H9 (cell line): Measurements from ENCODE around the gene LDHD. TPM values are rescaled to one million over a fixed set of nuclear protein-coding genes. Genes with fewer than 3 reads are reported as not detected.

Experiments used
- DNase-seq: peaks from one replicate; pipeline ENCODE4 v3.0.0-alpha.2; 2017
- H2AFZ ChIP-seq: one replicate; pipeline ENCODE4 v1.6.1; 2013; ENCODE audit warnings: mild to moderate bottlenecking, low read length, control low read depth, moderate library complexity
- H2AK5ac ChIP-seq: 2 replicates; pipeline ENCODE4 v1.6.1; 2013; ENCODE audit warnings: low read length, control low read depth, mixed read lengths; ENCODE audit not compliant: insufficient read length
- H2BK120ac ChIP-seq: one replicate; pipeline ENCODE4 v1.6.1; 2013; ENCODE audit warnings: low read depth, mild to moderate bottlenecking, low read length, control low read depth, inconsistent platforms; ENCODE audit not compliant: poor library complexity, severe bottlenecking
- H2BK12ac ChIP-seq: 2 replicates; pipeline ENCODE4 v1.6.1; 2013; ENCODE audit warnings: low read length, control low read depth, mixed read lengths, low read depth; ENCODE audit not compliant: insufficient read length
- H2BK15ac ChIP-seq: 2 replicates; pipeline ENCODE4 v1.6.1; 2013; ENCODE audit warnings: low read depth, low read length, control low read depth
- H2BK20ac ChIP-seq: one replicate; pipeline ENCODE4 v1.6.1; 2013; ENCODE audit warnings: low read depth, mild to moderate bottlenecking, low read length, control low read depth, inconsistent platforms; ENCODE audit not compliant: poor library complexity, severe bottlenecking
- H2BK5ac ChIP-seq: 2 replicates; pipeline ENCODE4 v1.6.1; 2013; ENCODE audit warnings: low read length, control low read depth, mixed read lengths; ENCODE audit not compliant: insufficient read length
- H3K14ac ChIP-seq: 2 replicates; pipeline ENCODE4 v1.6.1; 2013; ENCODE audit warnings: low read length, control low read depth; ENCODE audit not compliant: insufficient read depth
- H3K18ac ChIP-seq: 2 replicates; pipeline ENCODE4 v1.6.1; 2013; ENCODE audit warnings: low read depth, mild to moderate bottlenecking, mixed read lengths, low read length, control low read depth; ENCODE audit not compliant: insufficient read length
- H3K23ac ChIP-seq: 2 replicates; pipeline ENCODE4 v1.6.1; 2013; ENCODE audit warnings: low read length, control low read depth, mixed read lengths, low read depth; ENCODE audit not compliant: insufficient read length
- H3K23me2 ChIP-seq: 2 replicates; pipeline ENCODE4 v1.6.1; 2013; ENCODE audit warnings: low read depth, mild to moderate bottlenecking, mixed read lengths, low read length, control low read depth; ENCODE audit not compliant: insufficient read length, poor library complexity, severe bottlenecking
- H3K27ac ChIP-seq: 2 replicates; pipeline ENCODE4 v1.5.1; 2013; ENCODE audit warnings: low read length, control low read depth, mixed read lengths, low read depth; ENCODE audit not compliant: insufficient read length
- H3K27me3 ChIP-seq: 2 replicates; pipeline ENCODE4 v1.6.1; 2013; ENCODE audit warnings: low read length, control low read depth, inconsistent platforms; ENCODE audit not compliant: insufficient read depth
- H3K4ac ChIP-seq: 2 replicates; pipeline ENCODE4 v1.6.1; 2013; ENCODE audit warnings: low read depth, mild to moderate bottlenecking, control low read depth, inconsistent platforms, low read length, moderate library complexity
- H3K4me1 ChIP-seq: 2 replicates; pipeline ENCODE4 v1.6.1; 2013; ENCODE audit warnings: low read length, control low read depth, inconsistent platforms; ENCODE audit not compliant: insufficient read depth
- H3K4me2 ChIP-seq: 2 replicates; pipeline ENCODE4 v1.6.1; 2013; ENCODE audit warnings: low read length, control low read depth, mixed read lengths; ENCODE audit not compliant: insufficient read length, insufficient read depth
- H3K56ac ChIP-seq: 2 replicates; pipeline ENCODE4 v1.6.1; 2013; ENCODE audit warnings: low read depth, mild to moderate bottlenecking, mixed read lengths, low read length, control low read depth; ENCODE audit not compliant: insufficient read length
- H3K79me1 ChIP-seq: 2 replicates; pipeline ENCODE4 v1.6.1; 2013; ENCODE audit warnings: low read depth, mild to moderate bottlenecking, moderate library complexity, low read length, control low read depth, inconsistent platforms; ENCODE audit not compliant: insufficient read depth, poor library complexity, severe bottlenecking
- H3K79me2 ChIP-seq: 2 replicates; pipeline ENCODE4 v1.6.1; 2013; ENCODE audit warnings: low read length, control low read depth, inconsistent platforms; ENCODE audit not compliant: insufficient read depth
- H3K9ac ChIP-seq: 2 replicates; pipeline ENCODE4 v1.6.1; 2013; ENCODE audit warnings: low read length, control low read depth, mixed read lengths; ENCODE audit not compliant: insufficient read length; ENCODE audit errors: extremely low read depth
- H3K9me3 ChIP-seq: one replicate; pipeline ENCODE4 v1.6.1; 2013; ENCODE audit warnings: low read depth, low read length, inconsistent platforms; ENCODE audit not compliant: control insufficient read depth
- H3T11ph ChIP-seq: one replicate; pipeline ENCODE4 v1.6.1; 2013; ENCODE audit warnings: mild to moderate bottlenecking, low read length, control low read depth, inconsistent platforms
- H4K20me1 ChIP-seq: one replicate; pipeline ENCODE4 v1.6.1; 2013; ENCODE audit not compliant: control insufficient read depth, insufficient read length, insufficient read depth
- H4K5ac ChIP-seq: 2 replicates; pipeline ENCODE4 v1.6.1; 2013; ENCODE audit warnings: low read depth, mild to moderate bottlenecking, mixed read lengths, low read length, control low read depth; ENCODE audit not compliant: insufficient read length
- H4K8ac ChIP-seq: replicated peaks from 2 replicates; pipeline ENCODE4 v1.6.1; 2013; ENCODE audit warnings: low read length, control low read depth, mixed read lengths, low read depth; ENCODE audit not compliant: insufficient read length
- H4K91ac ChIP-seq: 2 replicates; pipeline ENCODE4 v1.6.1; 2013; ENCODE audit warnings: low read depth, mild to moderate bottlenecking, moderate library complexity, mixed read lengths, low read length, control low read depth; ENCODE audit not compliant: insufficient read length
- H3K27ac Mint-ChIP-seq, 3 experiments: 2 replicates in 2 of 3; 3 replicates in 1 of 3; pipeline ENCODE4 v1.8.0; 2020 to 2021; ENCODE audit warnings: mixed read lengths in 3 of 3, mild to moderate bottlenecking in 1 of 3, moderate library complexity in 1 of 3
- H3K27me3 Mint-ChIP-seq: 2 replicates; pipeline ENCODE4 v1.8.0; 2021; ENCODE audit warnings: low read depth, mild to moderate bottlenecking, moderate library complexity, mixed read lengths
- H3K36me3 Mint-ChIP-seq, 3 experiments: 2 replicates in 2 of 3; 3 replicates in 1 of 3; pipeline ENCODE4 v1.8.0; 2020 to 2021; ENCODE audit warnings: low read depth in 3 of 3, mixed read lengths in 3 of 3; ENCODE audit not compliant: insufficient read depth in 1 of 3
- H3K4me1 Mint-ChIP-seq, 2 experiments: 2 replicates each; pipeline ENCODE4 v1.8.0; 2020; ENCODE audit warnings: mixed read lengths in 2 of 2
- H3K4me3 Mint-ChIP-seq, 2 experiments: 2 replicates in 1 of 2; 3 replicates in 1 of 2; pipeline ENCODE4 v1.8.0; 2020 to 2021; ENCODE audit warnings: mild to moderate bottlenecking in 2 of 2, mixed read lengths in 2 of 2, moderate library complexity in 1 of 2
- H3K9me3 Mint-ChIP-seq, 2 experiments: 2 replicates in 1 of 2; 3 replicates in 1 of 2; pipeline ENCODE4 v1.8.0; 2020; ENCODE audit warnings: mild to moderate bottlenecking in 2 of 2, mixed read lengths in 2 of 2, moderate library complexity in 1 of 2
- total RNA-seq: library from RNA; stranded (reverse); gene quantifications from 2 replicates; pipeline ENCODE4 v1.2.1, GENCODE V29; 2021
- TF ChIP-seq, protein P1 (sequence below): fragments of 200-600 bp; sonication (generic); conservative IDR thresholded peaks from 3 replicates; pipeline ENCODE4 v1.8.0; 2021; ENCODE audit warnings: antibody characterized with exemption, mild to moderate bottlenecking

The LDHD gene
- total RNA-seq, 1 experiment from 2014 or later = 14.7 TPM

DNA sequence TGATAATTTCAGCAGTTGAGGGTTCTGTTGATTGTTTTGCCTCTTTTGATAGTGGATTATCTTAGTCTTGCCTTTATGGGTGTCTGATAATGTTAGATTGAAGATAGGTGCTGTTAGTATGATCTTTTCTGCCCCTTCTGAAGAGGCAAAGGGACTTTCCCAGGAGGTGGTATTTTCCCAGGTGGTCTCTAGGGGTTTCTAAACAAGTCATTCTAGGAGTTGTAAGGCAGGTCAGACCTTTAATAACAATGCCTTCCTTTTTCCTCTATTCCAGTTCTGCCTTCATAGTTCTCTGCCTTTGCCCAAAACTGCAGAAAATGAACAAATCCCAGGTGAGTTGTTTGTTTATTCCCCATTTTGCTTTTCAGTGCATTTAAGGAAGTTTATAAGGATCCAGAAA, 36.1 kb upstream of the LDHD start:
- TF ChIP-seq, protein P1, sequence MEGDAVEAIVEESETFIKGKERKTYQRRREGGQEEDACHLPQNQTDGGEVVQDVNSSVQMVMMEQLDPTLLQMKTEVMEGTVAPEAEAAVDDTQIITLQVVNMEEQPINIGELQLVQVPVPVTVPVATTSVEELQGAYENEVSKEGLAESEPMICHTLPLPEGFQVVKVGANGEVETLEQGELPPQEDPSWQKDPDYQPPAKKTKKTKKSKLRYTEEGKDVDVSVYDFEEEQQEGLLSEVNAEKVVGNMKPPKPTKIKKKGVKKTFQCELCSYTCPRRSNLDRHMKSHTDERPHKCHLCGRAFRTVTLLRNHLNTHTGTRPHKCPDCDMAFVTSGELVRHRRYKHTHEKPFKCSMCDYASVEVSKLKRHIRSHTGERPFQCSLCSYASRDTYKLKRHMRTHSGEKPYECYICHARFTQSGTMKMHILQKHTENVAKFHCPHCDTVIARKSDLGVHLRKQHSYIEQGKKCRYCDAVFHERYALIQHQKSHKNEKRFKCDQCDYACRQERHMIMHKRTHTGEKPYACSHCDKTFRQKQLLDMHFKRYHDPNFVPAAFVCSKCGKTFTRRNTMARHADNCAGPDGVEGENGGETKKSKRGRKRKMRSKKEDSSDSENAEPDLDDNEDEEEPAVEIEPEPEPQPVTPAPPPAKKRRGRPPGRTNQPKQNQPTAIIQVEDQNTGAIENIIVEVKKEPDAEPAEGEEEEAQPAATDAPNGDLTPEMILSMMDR = no peak
- no peak overlapping the region for H3K27ac Mint-ChIP-seq
- H2BK120ac ChIP-seq = no peak overlapping the region
- H3K79me1 ChIP-seq = peaks cover 5% of the 10 kb centered on the region
- H3K27ac ChIP-seq = no peak overlapping the region
- no peaks in the 10 kb centered on the region for H4K20me1 ChIP-seq
- no peak overlapping the region for H3K23ac ChIP-seq
- no peaks in the 10 kb centered on the region for H3K4me1 ChIP-seq
- peaks cover 2% of the 10 kb centered on the region for H3K23me2 ChIP-seq
- H3T11ph ChIP-seq = no peak overlapping the region
- H2BK12ac ChIP-seq = no peak overlapping the region
- no peak overlapping the region for H2BK5ac ChIP-seq
- H3K4me1 Mint-ChIP-seq = peaks cover 0 to 7% of the 10 kb centered on the region in 2 experiments; a peak in 3 of 4 replicates
- no peak overlapping the region for H3K18ac ChIP-seq
- H3K36me3 Mint-ChIP-seq = peaks cover 64 to 75% (median 69%) of the 10 kb centered on the region in 3 experiments
- no peak overlapping the region for H2BK15ac ChIP-seq
- H3K27me3 Mint-ChIP-seq = no peaks in the 10 kb centered on the region
- H4K8ac ChIP-seq = no peak overlapping the region
- no peak overlapping the region for H2AFZ ChIP-seq
- no peaks in the 10 kb centered on the region for H3K9me3 ChIP-seq
- H2AK5ac ChIP-seq = no peak overlapping the region
- H3K79me2 ChIP-seq = peaks cover 7% of the 10 kb centered on the region
- no peak overlapping the region for H2BK20ac ChIP-seq
- H3K27me3 ChIP-seq = no peaks in the 10 kb centered on the region
- peaks cover 25 to 36% of the 10 kb centered on the region in 2 experiments for H3K9me3 Mint-ChIP-seq
- H3K4ac ChIP-seq = no peak overlapping the region
- H3K56ac ChIP-seq = no peak overlapping the region
- DNase-seq = no peak
- H3K14ac ChIP-seq = no peak overlapping the region
- H3K9ac ChIP-seq = no peak overlapping the region
- H3K4me3 Mint-ChIP-seq = no peak overlapping the region
- no peak overlapping the region for H4K91ac ChIP-seq
- H4K5ac ChIP-seq = no peak overlapping the region
- no peak overlapping the region for H3K4me2 ChIP-seq
